Transverse colon (tissue), 4 donors: Measurements from ENCODE around the gene EEFSEC.

Experiments
- CTCF ChIP-seq, 5 experiments: fragments of 200-600 bp in 3 of 5; fragments of 450-650 bp in 2 of 5; sonication (generic) in 3 of 5; IDR thresholded peaks; 1 replicate in 2 of 5; 2 replicates in 3 of 5; pipeline ENCODE4 v1.5.1; 2016 to 2017; ENCODE audit warnings: antibody characterized with exemption in 5 of 5, inconsistent platforms in 3 of 5, mild to moderate bottlenecking in 2 of 5, moderate library complexity in 1 of 5
- EP300 ChIP-seq: sonication (generic); formaldehyde crosslinking; IDR thresholded peaks from one replicate; pipeline ENCODE4 v1.6.1; 2017; ENCODE audit warnings: antibody characterized with exemption, low read depth
- POLR2A ChIP-seq: fragments of 450-650 bp; IDR thresholded peaks from one replicate; pipeline ENCODE4 v1.6.1; 2016; ENCODE audit warnings: antibody characterized with exemption, mild to moderate bottlenecking, moderate library complexity
- POLR2AphosphoS5 ChIP-seq, 3 donors: sonication (generic); formaldehyde crosslinking; IDR thresholded peaks; one replicate each; pipeline ENCODE4 v1.6.1; 2016; ENCODE audit warnings: antibody characterized with exemption in 3 of 3

- no peak for TF ChIP-seq EP300
- TF ChIP-seq CTCF (IDR thresholded peaks at IDR 0.05) = no peak
- TF ChIP-seq POLR2AphosphoS5 (IDR thresholded peaks at IDR 0.05) = no peak
- no peak for TF ChIP-seq POLR2A
These were observed 215.3 kb downstream of the EEFSEC start for GRCh38 chr3:128368626-128369025.
